ENCODE results near the gene EXOC1L.
A peak's percentile ranks its signal among the peaks of the same experiment; 100 is the strongest.

EXOC1L gene, protein sequence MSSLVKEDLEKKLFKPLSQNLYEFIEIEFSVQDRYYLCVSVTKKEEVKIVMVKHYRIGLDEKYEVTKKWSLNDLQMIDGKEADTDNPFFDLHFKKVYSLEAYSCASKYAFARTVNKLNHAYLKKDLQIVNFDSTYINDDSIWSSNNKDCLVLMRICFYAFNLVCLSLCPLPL

GRCh38 chr4:55819634-55820033, at the start of gene EXOC1L:
Gene EXOC1L, plus strand, starts transcription at chr4:55819790. Its CDS starts 237 bp downstream, at chr4:55820027.
- peak; percentile 5 for DNase-seq (ENCODE audit: low spot score)

- DNase-seq (ENCODE audit: low spot score), result no peak
Measured at GRCh38 chr4:55770662-55771061, 48.9 kb upstream of the EXOC1L start.

- DNase-seq (ENCODE audit: low spot score), result no peak
Measured at GRCh38 chr4:55781341-55781740, 38.2 kb upstream of the EXOC1L start.

DNA sequence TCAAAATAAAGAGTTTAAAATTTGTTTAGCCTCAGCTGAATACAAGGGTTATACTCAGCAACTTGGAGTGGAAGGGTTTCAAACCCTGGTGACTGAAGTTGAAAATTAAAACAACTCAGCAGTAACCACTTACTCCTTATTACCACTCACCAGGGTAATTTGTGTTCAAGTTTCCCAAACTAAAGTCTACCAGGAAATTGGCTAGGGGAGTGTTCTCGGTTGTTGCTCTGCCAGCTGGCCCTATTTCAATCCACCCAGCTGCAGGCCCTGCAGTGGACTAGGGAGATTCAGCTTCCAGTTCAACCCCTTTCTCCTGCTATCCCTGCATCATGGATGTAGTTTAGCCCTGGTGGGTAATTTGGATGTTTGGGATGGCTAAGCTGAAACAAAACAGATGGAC, 37.8 kb upstream of the EXOC1L start:
- DNase-seq (ENCODE audit: low spot score), result no peak

- DNase-seq (ENCODE audit: low spot score), result no peak
Measured at GRCh38 chr4:55783584-55783983, 36.0 kb upstream of the EXOC1L start.

- no peak for DNase-seq (ENCODE audit: low spot score)
Measured at GRCh38 chr4:55784747-55785146, 34.8 kb upstream of the EXOC1L start.

DNA sequence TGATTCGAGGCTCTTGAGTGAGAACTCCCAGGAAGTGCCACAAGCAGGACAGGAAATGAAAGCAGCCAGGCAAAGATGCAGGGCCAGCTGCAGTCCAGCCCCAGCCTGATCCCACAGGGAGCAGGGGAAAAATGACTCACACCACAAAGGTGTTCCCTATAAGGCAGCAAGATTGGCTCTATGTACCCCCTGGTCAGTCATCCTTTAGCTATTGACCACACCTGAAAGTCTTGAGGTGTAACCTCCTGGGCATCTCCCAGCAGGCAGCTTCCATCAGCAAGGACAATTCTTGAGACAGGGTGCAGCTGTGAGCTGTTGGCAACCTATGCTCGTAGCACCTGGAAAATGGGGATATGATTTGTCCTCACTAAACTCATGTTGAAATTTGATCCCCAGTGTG, 27.9 kb upstream of the EXOC1L start:
- no peak for DNase-seq (ENCODE audit: low spot score)

DNA sequence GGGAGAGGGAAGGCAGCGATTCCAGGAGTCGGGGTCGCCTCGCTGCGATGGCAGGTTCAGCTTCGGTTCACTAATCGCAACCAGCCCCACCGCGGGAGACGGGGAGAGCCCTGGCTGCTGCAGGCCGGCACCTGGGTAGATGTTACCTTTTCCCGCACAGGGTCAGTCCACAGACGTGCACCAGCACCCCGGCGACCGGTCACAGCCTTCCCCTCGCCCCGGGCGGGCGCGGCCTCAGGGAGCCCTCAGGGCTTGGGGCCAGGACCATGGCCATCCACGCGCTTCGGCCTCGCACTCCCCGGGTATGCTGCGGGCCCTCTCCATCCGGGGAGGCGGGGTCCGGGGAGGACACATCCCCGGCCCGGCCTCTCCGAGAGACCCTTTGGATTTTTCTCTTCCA, 26.1 kb upstream of the EXOC1L start:
- DNase-seq (ENCODE audit: low spot score), result no peak

GRCh38 chr4:55794053-55794452, 25.5 kb upstream of the EXOC1L start:
- no peak for DNase-seq (ENCODE audit: low spot score)

DNA sequence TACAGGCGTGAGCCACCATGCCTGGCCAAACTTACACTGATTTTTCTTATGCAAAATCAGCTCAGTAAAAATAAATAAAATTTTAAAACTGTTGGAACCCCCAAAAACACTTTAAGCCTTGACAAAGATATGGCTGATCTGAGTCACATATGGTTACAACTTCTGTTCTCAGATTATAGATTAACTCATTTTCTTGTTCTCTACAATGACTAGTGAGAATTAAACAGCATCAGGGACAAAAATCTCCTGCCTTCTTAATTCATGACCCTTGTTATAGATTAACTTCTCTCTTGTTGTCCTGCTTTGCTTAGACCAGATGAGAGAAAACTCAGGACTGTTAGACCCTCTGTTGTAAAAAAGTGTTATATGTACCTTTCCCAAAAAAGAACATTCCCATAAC, 24.2 kb upstream of the EXOC1L start:
- no peak for DNase-seq (ENCODE audit: low spot score)

GRCh38 chr4:55801498-55801897, 18.1 kb upstream of the EXOC1L start:
- DNase-seq (ENCODE audit: low spot score), result no peak

DNA sequence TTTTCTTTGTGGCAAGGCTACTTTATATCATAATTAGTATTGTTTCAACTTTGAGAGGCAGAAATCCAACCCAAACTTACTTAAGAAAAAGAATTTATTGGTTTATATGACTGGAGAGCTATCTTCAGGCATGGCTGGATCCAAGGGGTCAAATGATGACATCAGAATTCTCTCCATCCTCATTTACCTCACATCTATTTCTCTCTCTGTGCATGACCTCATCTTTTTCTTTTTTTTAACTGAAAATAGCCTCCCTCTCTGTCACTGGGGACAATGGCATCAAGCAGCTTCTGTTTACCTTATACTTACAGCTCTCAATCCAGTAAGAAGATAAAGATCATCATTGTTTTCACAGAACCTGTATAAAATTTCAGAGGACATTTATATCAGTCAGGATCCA, 12.0 kb upstream of the EXOC1L start:
- DNase-seq (ENCODE audit: low spot score), result no peak

GRCh38 chr4:55808186-55808585, 11.4 kb upstream of the EXOC1L start:
- DNase-seq (ENCODE audit: low spot score), result no peak

DNA sequence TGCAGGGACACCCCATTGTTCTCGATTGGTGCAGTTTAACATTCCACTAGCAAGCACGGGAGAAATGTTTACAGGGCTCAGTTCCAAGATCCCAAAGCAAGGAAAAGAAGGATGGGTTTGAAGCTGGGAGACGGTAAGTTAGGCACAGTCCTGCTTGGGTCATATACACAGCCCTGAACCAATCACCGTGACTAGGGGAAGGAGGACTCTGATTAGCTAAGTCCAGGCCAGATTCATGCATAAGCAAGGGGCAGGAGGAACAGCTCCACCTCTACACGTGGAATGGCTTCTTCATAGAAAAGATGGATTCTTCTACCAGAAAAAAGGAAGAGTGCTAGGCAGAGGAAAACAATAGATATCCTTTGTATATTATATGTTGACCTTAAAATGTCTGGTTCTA, 11.0 kb upstream of the EXOC1L start:
- DNase-seq (ENCODE audit: low spot score), result no peak

- no peak for DNase-seq (ENCODE audit: low spot score)
Measured at GRCh38 chr4:55817691-55818090, 1.9 kb upstream of the EXOC1L start.

DNA sequence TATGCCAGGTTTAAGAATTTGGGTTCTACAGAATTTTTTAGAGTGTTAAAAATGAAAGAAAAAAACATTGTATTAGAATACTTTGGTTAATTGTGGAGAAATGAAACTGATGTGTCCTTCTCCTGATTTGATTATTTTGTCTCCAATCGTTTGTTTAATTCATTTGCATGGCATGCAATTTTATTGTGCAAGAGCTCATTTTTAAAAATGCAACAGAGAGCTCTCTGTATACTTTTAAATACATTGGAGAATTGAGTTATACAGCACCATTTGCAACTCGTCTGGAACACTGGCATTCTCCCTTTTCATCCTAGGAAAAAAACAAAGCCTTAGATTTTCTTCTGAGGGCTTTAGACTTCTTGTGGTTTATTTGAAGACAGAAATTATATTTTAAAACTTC, 689 bp downstream of the EXOC1L start:
- DNase-seq (ENCODE audit: low spot score), result no peak

DNA sequence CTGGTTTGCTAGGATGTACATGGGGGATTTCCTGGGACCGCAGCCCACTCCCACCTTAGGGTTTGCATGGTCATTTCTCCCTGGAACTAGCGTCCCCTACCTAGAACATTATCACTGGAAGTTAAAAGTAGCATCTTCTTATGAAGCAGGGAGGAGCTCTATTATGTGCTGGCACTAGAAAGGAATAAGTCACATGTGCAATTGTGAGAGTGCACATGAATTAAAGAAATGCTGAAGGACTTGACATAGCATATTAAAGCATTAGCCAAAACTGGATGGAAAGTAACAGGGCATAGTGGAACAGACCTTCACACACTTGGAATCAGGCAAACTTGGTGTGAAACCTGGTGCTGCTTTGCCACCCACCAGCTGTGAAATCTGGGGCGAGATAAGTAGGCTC, 2.7 kb downstream of the EXOC1L start:
- no peak for DNase-seq (ENCODE audit: low spot score)

DNA sequence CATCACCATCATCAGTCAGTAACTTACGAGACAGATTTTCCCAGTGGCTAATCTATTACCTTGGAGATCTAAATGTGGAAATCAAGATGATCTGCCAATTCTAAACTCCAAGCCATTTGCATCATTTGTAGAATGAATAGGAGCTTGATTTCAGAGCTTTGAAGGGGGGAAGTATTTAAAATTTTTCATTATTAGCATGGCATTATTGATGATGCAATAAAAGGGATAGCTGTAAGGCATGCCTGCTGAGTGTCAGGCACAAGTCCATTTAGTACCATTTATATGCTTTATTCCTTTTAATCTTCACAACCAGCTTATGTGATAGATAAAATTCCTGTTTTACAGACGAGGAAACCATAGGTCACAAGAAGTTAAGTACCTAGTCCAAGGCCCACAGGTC, 5.3 kb downstream of the EXOC1L start:
- no peak for DNase-seq (ENCODE audit: low spot score)

DNA sequence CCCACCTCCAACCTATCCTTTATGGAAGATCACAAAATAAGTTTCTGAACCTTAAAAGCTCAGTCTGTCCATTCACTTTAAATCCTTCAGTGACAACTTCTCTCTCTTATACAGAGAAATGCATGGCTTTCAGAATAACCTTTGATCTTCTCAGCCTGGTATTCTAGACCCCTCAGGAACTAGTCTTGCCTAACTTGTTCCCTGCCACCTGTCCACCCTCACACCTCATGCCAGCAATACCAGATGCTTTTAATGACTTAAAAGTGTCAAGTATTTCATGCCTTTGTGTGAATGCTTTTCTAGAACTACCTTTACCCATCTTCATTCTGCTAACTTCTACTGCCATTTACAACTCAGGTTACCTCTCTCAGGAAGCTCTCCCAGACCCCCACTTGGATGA, 7.4 kb downstream of the EXOC1L start:
- DNase-seq (ENCODE audit: low spot score), result no peak

GRCh38 chr4:55827582-55827981, 8.0 kb downstream of the EXOC1L start:
- no peak for DNase-seq (ENCODE audit: low spot score)

GRCh38 chr4:55830048-55830447, 10.5 kb downstream of the EXOC1L start:
- no peak for DNase-seq (ENCODE audit: low spot score)

DNA sequence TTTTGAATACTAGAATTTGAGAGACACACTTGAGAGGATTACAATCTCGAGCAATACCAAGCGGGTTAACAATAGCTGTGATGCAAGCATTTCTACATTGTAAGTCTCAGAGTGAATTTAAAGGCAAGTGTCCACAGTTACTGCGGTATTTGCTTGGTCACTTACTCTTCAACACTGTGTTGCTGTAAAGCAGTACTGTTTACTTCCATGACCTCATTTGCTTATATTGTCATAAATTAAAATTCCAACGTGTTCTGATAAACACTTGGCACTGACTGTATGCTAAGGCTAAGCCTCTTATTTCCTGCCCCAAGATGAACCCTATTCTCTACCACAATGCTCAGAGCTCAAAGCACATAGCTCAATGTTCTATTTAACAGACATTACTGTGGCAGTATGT, 11.1 kb downstream of the EXOC1L start:
- DNase-seq (ENCODE audit: low spot score), result no peak

- DNase-seq (ENCODE audit: low spot score), result no peak
Measured at GRCh38 chr4:55834086-55834795, 14.7 kb downstream of the EXOC1L start.

GRCh38 chr4:55837903-55838302, 18.3 kb downstream of the EXOC1L start:
- DNase-seq (ENCODE audit: low spot score), result no peak
